Ovary (tissue), 3 donors: Measurements from ENCODE around the gene VAMP4.

ENCODE experiments used
- CTCF ChIP-seq, 3 donors: fragments of 450-650 bp in 2 of 3; fragments of 200-600 bp in 1 of 3; IDR thresholded peaks; one replicate each; pipeline versions ENCODE4 v1.5.1 to v1.8.0; 2016 to 2022; ENCODE audit warnings: antibody characterized with exemption in 3 of 3, mild to moderate bottlenecking in 1 of 3
- POLR2A ChIP-seq: fragments of 450-650 bp; IDR thresholded peaks from one replicate; pipeline ENCODE4 v1.6.1; 2017; ENCODE audit warnings: antibody characterized with exemption, mild to moderate bottlenecking, moderate library complexity
- donor health status: DM: no; HTN: no; CAD: no.

DNA sequence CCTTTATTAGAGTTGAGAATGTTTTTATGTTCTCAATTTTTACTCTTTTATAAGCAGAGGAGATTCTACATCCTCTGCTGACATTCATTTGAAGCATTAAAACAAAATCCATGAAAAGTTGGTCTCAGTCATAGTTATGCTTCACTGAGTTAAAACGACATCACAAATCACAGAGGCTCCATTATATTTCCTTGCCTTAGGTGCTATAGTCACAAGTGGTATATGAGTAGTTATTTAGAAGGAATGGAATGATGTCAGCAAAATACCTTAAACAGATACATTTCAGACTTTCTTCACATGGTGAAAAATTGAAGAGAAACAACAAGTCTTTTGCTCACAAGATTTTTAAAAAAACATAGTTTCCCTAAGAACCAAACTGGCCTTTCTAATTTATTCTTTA is 27.9 kb upstream of the VAMP4 start:
- no peak for TF ChIP-seq CTCF (IDR thresholded peaks at IDR 0.05)
- no peak for TF ChIP-seq POLR2A
